OCI-LY1 (cell line): ENCODE results near the gene M1AP.

Experiments used
- EZH2 ChIP-seq: fragments of 200-600 bp; sonication (generic), shearing (Covaris generic); IDR thresholded peaks from 2 replicates; pipeline ENCODE4 v1.8.0; 2017; ENCODE audit warnings: borderline replicate concordance, mixed run types, mild to moderate bottlenecking, antibody characterized with exemption, low read length, moderate library complexity, mixed read lengths
- TF ChIP-seq, protein P1 (sequence below): fragments of 200-600 bp; sonication (generic), shearing (Covaris generic); IDR thresholded peaks from 2 replicates; pipeline ENCODE4 v1.5.1; 2017; ENCODE audit warnings: mild to moderate bottlenecking, antibody characterized with exemption, low read length, moderate library complexity, mixed read lengths

DNA sequence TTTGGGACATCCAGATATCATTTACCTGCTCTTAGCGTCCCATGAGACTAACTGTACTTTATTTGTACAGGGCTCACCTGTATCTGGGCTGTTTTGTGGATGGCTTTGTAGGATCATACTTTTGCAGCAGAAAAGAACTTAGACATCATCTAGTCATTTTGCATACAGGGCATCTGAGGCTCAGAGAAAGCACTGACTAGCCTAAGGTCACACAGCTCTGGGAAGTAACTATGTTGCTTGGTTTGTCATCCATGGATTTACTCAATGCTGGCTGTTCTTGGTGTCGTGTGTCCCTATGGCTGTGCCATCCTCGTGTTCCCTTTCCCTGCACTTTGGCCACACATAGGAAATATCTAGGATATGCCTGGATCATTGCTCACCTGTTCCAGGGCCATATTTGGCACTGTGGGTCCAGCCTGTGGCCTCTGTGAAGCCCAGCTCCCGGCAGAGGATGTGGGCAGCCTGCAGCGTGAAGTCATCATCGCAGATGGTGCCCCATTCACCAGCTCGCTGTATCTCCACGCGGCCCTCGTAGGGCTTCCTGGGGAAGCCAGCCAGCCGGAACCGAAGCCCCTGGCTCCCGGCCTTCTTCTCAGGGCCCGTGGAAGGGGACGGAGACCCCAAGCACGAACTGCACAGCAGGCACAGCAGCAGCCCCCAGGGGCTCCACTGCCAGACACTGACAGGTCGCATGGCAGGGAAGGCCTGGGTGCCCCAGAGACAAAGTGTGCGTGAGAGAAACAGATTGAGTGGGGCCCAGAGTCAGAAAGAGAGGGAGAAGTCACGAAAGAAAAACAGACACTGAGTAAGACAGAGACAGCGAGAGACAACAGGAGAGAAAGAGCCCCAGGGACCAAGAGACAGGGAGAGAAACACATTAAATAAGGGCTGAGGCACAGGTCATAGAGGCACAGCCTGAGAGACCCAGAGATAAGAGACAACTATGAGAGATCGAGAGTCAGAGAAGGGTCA, 95.9 kb downstream of the M1AP start:
- no peak for TF ChIP-seq EZH2
- TF ChIP-seq, protein P1, sequence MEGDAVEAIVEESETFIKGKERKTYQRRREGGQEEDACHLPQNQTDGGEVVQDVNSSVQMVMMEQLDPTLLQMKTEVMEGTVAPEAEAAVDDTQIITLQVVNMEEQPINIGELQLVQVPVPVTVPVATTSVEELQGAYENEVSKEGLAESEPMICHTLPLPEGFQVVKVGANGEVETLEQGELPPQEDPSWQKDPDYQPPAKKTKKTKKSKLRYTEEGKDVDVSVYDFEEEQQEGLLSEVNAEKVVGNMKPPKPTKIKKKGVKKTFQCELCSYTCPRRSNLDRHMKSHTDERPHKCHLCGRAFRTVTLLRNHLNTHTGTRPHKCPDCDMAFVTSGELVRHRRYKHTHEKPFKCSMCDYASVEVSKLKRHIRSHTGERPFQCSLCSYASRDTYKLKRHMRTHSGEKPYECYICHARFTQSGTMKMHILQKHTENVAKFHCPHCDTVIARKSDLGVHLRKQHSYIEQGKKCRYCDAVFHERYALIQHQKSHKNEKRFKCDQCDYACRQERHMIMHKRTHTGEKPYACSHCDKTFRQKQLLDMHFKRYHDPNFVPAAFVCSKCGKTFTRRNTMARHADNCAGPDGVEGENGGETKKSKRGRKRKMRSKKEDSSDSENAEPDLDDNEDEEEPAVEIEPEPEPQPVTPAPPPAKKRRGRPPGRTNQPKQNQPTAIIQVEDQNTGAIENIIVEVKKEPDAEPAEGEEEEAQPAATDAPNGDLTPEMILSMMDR, result no peak
